Stimulated activated CD8-positive, alpha-beta memory T cell treated with anti-CD3 and anti-CD28 coated beads, Interleukin-15, amount 100 ng/mL, for 4 hours (primary cell): ENCODE measurements around the gene SDC3.

Source experiments
- DNase-seq, 2 donors: peaks; one replicate each; pipeline ENCODE4 v3.0.0-alpha.2; 2020; ENCODE audit warnings: low read depth in 2 of 2

Gene SDC3

GRCh38 chr1:30928789-30929134, 20.2 kb upstream of the SDC3 start:
- no peak for DNase-seq

GRCh38 chr1:30928171-30928570, 19.6 kb upstream of the SDC3 start:
- DNase-seq: no peak

- no peak for DNase-seq
Measured at GRCh38 chr1:30927448-30927847, 18.9 kb upstream of the SDC3 start.

- no peak for DNase-seq
Measured at GRCh38 chr1:30923597-30923996, 15.0 kb upstream of the SDC3 start.

- no peak for DNase-seq
Measured at GRCh38 chr1:30920827-30921226, 12.3 kb upstream of the SDC3 start.

GRCh38 chr1:30919025-30919881, 10.7 kb upstream of the SDC3 start:
- DNase-seq: no peak

- DNase-seq: no peak
Measured at GRCh38 chr1:30916296-30916695, 7.7 kb upstream of the SDC3 start.

GRCh38 chr1:30915491-30916230, 7.1 kb upstream of the SDC3 start:
- no peak for DNase-seq

- no peak for DNase-seq
Measured at GRCh38 chr1:30914931-30915330, 6.4 kb upstream of the SDC3 start.

- DNase-seq: no peak
Measured at GRCh38 chr1:30914587-30914922, 6.0 kb upstream of the SDC3 start.

- DNase-seq: no peak
Measured at GRCh38 chr1:30912913-30913652, 4.5 kb upstream of the SDC3 start.

GRCh38 chr1:30912224-30912623, 3.7 kb upstream of the SDC3 start:
- no peak for DNase-seq

GRCh38 chr1:30911059-30911954, 2.7 kb upstream of the SDC3 start:
- DNase-seq: no peak

- no peak for DNase-seq
Measured at GRCh38 chr1:30909365-30910068, 959 bp upstream of the SDC3 start.

GRCh38 chr1:30908316-30908695, 252 bp downstream of the SDC3 start:
- DNase-seq: no peak

GRCh38 chr1:30907481-30908315, 860 bp downstream of the SDC3 start:
- no peak for DNase-seq

GRCh38 chr1:30906631-30907441, 1.7 kb downstream of the SDC3 start:
- DNase-seq: no peak

GRCh38 chr1:30905916-30906620, 2.5 kb downstream of the SDC3 start:
- no peak for DNase-seq

GRCh38 chr1:30905403-30905802, 3.2 kb downstream of the SDC3 start:
- DNase-seq: no peak
